GM19240 (cell line): ENCODE data around the gene MFNG.
A peak's percentile ranks its signal among the peaks of the same experiment; 100 is the strongest.

ENCODE experiments used
- DNase-seq: peaks from one replicate; pipeline ENCODE4 v3.0.0; 2011; ENCODE audit warnings: low spot score; ENCODE audit not compliant: insufficient read length

The MFNG gene

DNA sequence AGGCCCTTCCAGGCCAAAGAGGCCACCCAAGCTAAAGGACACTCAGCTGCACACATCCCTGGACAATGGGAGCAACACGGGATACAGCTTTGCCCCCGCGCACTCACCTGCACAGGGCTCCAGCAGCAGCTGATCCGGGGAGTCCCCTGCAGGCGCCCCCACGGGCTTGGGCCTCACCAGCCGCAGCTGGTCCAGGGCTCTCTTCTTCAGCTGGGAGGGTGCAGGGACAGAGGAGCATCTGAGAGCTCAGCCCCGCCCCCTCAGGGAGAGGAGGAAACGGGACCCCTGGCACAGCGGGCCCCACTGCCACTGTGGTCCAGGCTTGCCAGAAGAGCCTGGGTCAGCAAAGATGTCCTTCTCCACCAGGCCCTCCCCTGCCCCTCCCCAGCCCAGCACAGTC is 7.8 kb upstream of the MFNG start:
- no peak for DNase-seq

DNA sequence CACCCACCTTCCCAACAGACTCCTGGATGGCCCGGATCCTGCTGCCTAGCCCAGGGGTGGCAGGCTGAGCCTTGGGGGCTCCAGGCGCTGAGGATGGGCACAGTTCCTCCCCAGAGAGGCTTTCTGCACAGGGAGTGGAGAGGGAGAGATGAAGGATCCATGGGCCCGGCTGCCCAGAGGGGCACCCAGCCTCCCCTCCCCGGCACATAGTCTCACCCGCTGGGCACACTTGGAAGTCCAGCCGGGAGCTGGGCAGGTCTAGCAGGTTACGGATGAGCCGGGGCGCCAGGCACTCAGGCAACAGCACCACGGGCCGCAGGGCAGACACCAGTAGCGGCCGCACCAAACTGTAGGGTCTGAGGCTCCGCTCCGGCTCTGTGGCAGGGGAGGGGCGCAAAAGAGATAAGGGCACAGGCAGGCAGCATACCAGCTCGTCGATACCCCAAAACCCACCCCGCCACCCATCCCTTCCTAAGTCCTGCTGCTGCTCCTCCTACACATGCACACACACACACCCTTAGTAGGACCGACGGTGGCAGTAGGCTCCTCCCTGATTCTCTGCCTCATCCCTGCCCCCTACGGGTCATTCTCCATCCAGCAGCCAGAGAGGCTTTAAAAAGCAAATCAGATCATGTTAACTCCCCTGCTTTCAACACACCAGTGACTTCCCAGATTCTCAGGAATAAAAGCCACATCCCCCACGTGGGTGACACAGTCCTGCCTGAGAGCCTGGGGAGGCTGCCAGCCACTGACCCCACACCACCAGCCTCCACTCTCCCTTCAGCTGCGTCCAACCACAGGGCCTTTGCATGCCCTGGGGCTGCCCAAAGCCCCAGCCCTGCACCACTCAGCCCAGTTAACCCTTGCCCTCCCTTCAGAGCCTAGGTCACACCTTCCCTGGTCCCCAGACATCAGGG is 6.5 kb upstream of the MFNG start:
- peak; percentile 44 for DNase-seq

DNA sequence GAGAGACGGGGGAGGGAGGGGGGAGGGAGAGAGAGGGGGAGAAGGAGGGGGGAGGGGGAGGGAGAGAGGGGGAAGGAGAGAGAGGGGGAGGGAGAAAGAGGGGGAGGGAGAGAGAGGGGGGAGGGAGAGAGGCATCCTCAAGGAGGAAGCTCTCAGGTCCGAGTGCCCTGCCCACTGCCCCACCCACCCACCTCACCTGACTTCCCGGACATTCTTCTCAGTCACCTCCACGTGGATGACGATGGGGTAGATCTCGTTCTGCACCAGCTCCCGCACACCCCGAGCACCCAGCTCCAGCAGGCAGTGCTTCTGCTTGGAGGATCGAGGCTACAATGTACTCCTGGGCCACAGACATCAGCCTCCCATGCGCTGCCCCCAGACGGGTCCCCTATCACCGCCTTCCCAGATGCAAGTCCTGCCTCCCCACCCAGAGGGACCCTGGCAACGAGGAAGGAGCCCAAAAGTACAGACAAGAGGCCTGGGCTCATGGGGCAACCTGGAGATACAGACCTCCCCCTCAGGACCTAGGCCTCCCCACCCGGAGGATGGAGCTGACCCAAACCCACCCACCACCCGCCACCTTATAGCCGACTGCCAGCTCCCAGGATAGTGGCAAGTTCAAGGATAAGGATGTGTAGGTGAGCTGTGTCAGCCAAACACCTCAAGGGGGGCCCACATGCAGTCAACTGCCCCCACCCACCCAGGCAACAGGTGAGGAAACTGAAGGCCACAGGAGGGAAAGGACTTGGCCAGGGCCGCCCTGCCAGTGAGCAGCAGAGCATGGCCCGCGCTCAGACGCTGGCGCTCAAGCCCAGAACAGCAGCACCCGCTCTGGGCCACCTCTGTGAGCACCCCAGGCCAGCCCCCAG is 5.6 kb upstream of the MFNG start:
- DNase-seq, result no peak

DNA sequence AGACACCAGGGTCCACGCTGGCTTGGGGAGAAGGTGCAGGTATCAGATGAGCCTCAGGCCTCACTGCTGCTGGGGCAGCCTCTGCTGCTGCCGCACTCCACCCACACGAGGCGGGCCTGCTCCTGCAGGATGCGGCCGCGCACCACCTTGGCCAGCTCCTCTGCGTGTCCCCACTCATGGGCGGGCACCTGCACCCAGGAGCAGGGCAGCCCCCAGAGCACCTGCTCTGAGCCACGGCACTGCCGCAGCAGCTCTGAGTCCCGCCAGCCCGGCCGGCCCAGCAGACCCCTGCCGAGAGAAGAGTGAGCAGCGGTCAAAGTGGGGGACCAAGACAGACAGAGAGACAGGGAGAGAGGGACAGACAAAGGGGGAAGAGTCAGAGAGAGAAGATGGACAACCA is 4.9 kb upstream of the MFNG start:
- no peak for DNase-seq

DNA sequence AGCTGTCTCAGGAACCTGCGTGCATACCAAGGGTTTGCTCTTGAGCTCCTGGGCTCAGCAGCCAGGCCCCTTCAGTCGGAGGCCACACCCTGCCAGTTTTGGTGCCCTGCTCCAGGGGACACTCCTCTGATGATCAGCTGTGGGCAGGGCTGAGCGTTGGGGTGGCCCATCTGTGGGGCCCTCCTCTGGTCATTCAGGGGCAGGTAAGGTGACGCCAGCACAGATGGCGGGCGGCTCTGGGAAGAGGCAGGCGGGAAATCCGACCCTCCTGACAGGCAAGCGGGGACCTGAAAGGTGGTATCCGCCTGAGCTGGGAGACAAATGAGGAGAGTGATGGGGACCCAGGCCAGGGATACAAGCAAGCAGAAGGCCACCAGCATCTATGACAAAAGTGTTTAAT is 3.8 kb upstream of the MFNG start:
- no peak for DNase-seq

DNA sequence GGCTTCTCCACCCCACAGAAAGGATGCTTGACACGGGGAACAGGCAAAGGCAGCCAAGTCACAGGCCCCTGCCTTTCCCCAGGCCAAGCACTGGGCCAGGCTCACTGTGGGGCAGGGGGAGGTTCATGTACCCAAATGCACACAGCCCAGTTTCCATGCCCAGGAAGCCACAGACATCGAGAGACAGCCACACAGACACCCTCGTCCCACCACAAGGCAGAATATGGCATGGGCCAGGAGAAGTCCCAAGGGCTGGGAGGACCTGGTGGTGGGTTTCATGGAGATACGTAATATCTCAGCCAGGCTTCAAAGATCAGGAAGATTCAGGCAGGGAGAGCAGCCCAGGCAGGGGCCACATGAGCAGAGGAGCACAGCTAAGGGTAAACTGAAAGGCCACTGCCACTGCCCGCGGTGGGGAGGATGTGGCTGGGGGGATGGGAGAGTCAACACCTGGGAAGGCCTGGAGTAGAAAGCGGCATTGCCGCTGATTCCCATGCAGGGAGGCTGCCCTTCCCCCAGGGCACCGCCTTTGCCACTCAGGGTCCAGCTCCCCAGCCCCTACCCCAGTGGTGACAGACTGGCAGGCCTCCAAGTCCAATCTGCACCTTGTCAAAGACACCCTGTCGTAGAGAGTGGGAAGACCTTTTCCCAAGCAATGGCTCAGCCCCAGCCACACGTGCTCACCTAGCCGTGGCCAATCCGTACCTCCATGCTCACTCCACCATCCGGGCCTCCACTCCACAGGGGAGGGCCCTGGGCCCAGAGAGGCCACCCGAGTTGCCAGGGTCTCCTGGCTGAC is 2.4 kb upstream of the MFNG start:
- DNase-seq, result no peak

DNA sequence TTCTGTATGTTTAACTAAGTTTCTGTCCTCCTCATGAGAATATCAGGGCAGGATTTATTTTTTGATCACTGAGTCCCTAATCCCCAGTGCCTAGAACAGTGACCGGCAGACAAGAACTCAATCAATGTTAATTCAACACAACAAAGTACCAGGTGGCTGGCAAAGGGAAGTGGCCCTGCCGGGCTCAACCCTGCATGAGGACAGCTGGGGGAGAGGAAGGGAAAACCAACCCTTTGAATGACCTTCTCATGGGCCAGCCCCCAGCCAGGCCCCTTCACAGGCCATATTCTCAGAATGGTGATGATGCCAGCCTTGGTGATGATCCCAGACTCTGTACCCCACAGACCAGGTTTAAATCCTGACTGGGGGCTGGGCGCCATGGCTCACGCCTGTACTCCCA is 1.4 kb upstream of the MFNG start:
- no peak for DNase-seq

DNA sequence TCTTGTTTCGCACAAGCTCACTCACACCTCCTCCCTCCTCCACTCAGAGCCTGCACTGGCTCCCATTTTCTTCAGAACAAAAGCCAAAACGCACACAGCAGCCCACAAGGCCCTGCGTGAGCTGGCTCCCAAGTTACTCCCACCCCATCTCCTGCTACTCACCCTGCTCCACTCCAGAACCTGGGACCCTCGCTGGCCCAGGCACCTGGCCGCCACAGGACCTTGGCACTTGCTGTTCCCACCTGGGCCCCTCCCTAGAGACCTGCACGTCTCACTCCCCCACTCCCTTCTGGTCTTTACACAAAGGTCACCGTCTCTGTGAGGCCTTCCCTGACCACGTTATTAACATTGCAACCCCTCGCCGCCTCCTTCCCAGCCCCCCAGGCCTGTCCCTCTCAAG is 945 bp upstream of the MFNG start:
- no peak for DNase-seq

DNA sequence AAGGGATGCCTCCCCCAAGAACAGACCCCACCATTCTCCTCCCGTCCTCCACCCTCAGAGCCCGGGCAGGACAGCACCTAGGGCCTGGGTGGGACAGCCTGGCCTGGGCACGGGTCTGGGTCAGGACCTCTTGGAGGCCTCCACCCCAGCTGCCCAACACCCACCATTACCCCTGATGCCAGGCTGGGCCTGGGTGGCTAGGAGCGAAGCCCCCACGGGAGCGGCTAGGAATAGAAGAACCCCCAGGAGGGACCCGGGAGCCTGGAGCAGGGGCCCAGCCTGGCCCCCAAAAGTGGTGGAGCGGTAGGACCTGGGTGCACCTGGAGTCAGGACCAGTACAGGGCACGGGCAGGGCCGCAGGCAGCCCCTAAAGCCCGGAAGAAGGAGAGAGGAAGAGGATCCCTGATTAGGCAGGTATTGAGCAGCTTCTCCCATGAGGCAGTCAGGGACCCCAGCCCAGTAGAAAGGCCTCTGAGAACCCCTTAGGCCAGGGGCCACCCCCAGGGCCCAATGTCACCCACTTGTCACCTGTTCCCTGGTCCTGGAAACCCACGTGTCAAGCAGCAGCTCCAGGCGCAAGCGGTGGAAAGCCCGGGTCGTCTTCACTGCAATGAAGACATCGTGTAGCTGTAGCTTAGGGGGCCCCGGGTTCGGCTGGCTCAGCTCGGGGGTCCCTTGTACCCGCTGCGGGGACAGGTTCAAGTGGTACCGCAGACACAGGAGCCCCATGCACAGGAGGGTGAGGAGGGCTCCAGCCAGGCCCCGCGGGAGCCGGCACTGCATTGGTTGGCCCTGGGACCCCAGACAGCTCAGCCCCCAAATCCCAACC is 575 bp downstream of the MFNG start:
- no peak for DNase-seq

DNA sequence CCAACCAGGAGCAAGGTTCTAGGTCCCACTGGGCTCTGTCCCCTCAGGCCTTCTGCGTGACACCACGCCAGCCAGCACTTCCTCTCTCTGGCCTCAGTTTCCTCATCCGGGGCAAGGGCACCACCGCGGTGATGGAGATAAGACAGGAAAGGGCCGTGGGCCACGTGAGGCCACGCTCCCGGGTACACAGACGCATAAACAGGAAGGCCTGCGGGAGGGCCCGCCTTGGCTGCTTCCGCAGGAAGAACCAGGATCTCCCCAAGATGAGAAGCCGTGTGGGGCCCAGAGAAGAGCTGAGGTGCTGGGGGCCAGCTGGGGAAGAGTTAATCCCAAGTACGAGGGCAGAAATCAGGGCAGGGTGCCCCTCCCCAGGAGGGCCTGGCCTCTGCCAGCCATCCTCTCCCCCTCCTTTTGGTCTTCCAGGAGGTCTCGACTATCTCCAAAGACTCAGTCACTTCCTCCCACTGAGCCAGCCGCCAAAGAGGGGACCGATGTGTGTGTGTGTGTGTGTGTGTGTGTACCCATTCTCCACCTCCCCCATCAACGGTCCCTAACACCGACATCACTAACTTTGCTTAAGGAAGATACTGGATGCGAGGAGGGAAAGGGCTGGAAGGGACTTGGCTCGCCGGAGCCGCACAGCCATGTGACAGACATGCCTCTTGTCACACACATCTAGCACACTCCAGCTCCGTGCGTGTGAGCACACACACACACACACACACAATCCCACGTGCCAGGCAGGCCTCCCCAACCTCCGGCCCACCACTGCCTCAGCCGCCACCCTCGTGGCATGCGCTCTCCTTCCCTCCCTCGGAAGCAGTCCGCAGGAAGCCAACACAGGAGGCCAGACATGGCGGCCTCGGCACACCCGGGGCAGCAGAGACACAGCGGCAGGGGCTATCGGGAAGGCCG is 1.4 kb downstream of the MFNG start:
- peak; percentile 57 for DNase-seq

DNA sequence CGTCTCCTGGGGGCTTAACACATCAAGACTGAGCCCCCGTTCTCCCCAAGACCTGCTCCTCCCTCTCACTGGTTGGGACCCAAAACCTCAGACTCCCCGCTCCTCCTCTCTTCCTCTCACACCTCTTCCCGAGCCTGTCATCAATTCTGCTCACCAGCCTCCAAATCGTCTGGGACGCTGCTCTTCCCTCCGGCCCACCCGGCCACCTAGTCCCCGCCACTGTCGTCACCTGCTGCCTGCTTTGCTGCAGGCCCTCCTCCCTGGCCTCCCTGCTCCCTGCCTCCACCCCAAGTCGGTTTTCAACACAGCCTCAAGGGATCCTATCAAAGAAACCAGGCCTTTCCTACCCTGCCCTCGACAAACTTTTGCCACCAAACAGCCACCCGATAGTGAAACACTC is 3.1 kb downstream of the MFNG start:
- no peak for DNase-seq

DNA sequence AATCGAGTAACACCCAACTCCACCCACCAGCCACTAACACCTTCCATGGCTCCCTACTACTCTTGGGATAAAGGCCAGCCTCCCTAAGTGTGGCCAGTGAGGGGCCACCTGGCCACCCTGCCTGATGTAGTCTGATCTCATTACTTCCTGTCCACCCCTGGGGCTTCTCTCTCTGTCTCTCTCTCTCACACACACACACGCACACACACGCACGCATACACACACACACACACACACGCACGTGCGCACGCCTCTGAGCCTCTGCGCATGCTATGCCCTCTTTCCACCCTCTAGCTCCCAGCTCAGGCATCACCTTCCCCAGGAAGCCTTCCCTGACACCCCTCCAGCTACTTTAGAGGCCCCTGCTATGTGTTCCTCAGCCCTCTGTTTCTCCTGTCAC is 3.9 kb downstream of the MFNG start:
- no peak for DNase-seq

DNA sequence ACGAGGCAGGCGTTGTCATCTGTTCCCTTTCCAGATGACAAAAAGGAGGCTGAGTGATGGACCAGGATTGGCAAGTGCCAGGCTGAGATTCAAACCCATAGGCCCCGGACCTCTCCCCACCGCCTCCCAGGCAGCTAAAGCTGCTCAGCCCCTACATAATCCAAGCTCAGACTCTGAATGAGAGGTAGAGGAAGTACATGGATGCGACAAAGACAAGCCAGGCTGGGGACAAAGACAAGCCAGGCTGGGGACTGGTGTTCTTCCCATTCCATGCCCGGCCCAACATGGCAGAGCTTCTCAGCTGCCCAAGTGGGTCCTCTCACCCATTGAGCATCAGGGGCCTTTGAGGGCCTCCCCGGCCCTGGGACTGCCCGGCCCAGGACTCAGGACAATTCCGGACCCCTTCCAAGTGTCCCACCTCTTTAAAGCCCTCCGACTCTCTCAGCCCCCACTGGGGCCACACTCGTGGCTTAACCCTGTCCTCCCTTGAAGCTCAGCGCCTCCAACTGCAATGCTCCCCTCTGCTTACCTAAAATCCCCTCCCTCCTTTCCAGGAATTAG is 4.8 kb downstream of the MFNG start:
- no peak for DNase-seq

DNA sequence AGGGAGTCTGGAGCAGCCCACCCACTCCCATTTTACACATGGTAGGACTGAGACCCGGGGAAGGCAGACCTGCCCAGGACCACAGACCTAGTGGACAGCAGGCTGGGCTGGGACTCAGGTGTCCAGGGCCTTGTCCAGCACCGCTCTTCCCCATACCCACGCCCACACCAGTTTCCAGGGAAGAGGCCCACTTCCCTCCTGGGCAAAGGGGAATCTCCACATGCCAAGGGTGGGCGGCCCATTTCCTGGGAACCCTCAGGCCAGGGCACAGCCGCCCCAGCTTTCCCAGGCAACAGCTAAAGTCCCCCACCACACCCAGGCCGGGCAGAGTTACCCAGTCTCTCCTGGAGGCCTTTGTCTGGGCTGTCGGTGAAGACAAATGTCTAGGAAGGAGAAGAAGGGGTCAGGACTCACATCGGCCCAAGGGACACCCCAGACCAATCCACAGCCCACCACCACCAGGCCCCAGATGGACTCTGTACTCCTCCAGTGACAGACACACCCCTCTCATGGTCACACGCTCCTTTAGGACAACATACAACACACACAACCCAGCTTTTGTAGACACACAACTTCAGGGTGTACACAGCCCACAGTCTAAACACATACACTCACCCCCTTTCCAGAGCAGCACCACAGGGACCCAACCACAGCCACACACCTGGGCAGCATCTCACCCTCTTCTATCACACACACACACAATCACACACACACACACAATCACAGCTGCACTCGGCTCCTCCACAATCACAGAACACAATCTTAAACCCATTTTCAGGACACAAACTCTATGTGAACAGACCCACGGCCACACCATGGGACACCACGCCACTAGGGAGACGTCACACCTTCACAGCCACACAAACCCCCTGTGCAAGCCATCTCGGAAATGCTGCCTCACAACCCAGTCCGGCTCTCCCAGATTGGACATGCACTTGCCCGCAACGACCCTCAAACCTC is 5.5 kb downstream of the MFNG start:
- DNase-seq, result no peak

DNA sequence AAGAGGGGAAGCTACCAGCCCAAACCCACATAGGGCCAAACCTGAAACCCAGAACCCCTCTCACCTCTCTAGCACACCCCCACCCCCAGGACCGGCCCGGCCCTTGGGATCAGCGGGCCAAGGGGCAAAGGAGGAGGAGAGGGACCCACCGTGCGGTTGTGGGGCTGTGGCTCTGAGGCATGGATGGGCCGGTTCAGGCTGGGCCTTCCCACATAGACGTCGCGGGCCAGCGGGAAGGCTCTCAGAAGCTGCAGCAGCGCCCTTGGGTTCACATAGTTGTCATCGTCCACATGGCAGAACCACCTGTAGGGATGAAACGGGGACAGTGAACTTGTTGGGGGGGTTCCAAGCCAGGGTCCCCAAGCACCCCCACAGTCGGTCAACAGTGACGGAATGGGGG is 7.0 kb downstream of the MFNG start:
- DNase-seq, result no peak

DNA sequence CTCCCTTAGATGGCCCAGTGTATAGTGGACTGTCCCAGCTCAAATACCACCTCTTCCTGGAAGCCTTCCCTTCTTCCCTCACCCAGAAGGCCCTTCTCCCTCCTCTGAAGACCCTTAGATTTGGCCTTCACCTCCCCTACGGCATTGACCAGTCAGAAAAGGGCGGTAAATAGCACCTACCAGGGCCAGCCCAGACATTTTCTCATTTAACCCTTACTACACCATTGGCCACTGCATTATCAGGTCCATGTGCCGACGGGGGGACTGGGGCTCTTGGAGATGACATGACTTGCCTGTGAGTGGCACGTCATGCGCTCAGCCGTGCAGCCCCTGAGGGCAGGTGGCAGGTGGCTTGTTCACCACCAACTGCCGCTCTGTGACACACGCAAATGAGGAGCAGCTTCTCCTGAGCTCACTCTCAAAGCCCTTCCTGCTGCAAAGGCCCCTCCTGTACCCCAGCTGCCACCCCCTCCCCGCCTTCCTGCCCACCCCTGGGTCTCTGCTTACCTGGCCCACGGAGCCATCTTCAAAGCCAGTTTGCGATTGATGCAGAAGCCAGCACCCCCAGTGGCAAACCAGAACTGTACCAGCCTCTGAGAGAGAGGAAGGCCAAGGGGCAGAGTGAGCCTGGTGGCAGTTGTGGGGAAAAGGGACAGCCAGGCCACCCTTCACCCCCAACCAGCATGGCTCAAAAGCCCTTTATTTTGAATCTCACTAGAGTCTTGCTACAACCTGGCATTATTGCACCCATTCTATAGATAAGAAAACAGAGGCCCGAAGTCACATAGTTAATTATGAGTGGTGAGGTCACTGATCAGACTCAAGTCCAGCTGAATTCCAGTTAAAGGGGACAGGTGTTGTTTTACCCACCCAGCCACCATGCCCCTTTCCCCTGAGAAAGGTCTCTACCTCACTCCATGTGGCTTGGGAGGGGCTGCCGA is 9.5 kb downstream of the MFNG start:
- DNase-seq, result no peak

DNA sequence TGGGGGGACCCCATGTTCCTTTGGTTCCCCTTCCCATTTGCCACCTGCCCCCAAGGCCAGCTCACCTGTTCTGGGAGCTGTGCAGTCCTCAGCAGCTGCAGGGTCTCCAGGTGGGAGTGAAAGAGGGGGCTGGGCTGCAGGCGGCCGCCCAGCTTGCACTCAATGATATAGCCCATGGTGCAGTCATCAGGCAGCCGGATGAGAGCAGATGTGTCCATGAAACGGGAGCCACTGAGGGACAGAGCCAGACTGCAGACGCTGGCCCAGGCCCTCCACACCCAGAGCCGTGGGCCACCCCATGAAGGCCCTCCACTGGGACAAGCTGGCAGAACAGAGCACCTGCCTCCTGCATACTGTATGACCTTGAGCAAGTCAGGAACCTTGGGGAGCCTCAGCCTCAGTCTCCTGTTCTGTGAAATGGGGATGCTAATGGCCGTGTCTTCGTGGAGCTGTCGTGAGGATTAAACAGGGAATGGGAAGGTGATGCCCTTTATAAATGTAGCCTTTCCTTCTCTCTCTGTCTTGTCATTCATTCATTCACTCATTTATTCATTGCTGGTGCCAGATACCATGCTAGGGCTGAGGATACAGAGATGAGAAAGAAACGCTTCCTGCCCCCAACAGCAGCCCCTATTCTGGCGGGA is 11.6 kb downstream of the MFNG start:
- DNase-seq, result no peak
